ENCODE measurements around the gene ZBED1.

DNA sequence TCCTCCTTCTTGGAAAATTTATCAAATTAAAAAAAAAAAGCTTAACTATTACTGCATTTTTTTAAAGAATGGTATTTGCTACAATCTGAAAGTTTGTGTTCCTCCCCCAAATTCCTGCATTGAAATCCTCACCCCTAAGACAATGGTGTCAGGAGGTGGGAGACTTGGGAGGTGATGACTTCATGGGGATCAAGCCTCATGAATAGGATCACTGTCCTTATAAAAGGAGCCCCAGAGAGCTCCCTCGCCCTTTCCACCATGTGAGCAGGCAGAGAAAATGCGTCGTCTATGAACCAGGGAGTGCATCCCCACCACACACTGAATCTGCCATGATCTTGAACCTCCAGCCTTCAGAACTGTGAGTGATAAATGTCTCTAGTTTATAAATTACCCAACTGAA lies 38.0 kb downstream of the ZBED1 start:
- no peak for TF ChIP-seq EZH2 (IDR thresholded peaks at IDR 0.05; ENCODE audit: low read length, unreplicated experiment)
- TF ChIP-seq, protein P1, sequence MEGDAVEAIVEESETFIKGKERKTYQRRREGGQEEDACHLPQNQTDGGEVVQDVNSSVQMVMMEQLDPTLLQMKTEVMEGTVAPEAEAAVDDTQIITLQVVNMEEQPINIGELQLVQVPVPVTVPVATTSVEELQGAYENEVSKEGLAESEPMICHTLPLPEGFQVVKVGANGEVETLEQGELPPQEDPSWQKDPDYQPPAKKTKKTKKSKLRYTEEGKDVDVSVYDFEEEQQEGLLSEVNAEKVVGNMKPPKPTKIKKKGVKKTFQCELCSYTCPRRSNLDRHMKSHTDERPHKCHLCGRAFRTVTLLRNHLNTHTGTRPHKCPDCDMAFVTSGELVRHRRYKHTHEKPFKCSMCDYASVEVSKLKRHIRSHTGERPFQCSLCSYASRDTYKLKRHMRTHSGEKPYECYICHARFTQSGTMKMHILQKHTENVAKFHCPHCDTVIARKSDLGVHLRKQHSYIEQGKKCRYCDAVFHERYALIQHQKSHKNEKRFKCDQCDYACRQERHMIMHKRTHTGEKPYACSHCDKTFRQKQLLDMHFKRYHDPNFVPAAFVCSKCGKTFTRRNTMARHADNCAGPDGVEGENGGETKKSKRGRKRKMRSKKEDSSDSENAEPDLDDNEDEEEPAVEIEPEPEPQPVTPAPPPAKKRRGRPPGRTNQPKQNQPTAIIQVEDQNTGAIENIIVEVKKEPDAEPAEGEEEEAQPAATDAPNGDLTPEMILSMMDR (conservative IDR thresholded peaks at IDR 0.05; ENCODE audit: low read depth, low read length) = no peak
